CD14-positive monocyte (primary cell): ENCODE measurements around the gene DRAM2. TPM values are rescaled to one million over a fixed set of nuclear protein-coding genes. Genes with fewer than 3 reads are reported as not detected.

Source experiments
- DNase-seq, 3 donors: peaks; one replicate each; pipeline ENCODE4 v3.0.0-alpha.2; 2011 to 2022
- H2AFZ ChIP-seq: 2 replicates; pipeline ENCODE4 v1.6.0; 2012; ENCODE audit warnings: mild to moderate bottlenecking, low read depth, low read length, inconsistent platforms; ENCODE audit not compliant: insufficient read depth, poor library complexity, severe bottlenecking
- H3K27ac ChIP-seq, 2 donors: 1 replicate in 1 of 2; 2 replicates in 1 of 2; pipeline ENCODE4 v1.5.1; 2012 to 2013; ENCODE audit warnings: low read length in 2 of 2, control low read depth in 1 of 2, inconsistent platforms in 1 of 2, low read depth in 1 of 2, mild to moderate bottlenecking in 1 of 2
- H3K27me3 ChIP-seq, 2 donors: one replicate each; pipeline versions ENCODE4 v1.6.0 to v1.6.1; 2011 to 2013; ENCODE audit warnings: low read length in 2 of 2; ENCODE audit not compliant: control insufficient read depth in 2 of 2, insufficient read depth in 2 of 2
- H3K36me3 ChIP-seq, 2 donors: replicated peaks in 1 of 2; 1 replicate in 1 of 2; 2 replicates in 1 of 2; pipeline versions ENCODE4 v1.5.1 to v1.6.1; 2012 to 2013; ENCODE audit warnings: low read length in 2 of 2, control low read depth in 1 of 2, inconsistent platforms in 1 of 2, mild to moderate bottlenecking in 1 of 2; ENCODE audit not compliant: insufficient read depth in 2 of 2, control insufficient read depth in 1 of 2
- H3K4me1 ChIP-seq, 2 donors: 1 replicate in 1 of 2; 2 replicates in 1 of 2; pipeline versions ENCODE4 v1.5.1 to v1.6.1; 2012 to 2013; ENCODE audit warnings: low read length in 2 of 2, control low read depth in 1 of 2, inconsistent platforms in 1 of 2, mild to moderate bottlenecking in 1 of 2, moderate library complexity in 1 of 2; ENCODE audit not compliant: insufficient read depth in 2 of 2, control insufficient read depth in 1 of 2
- H3K4me2 ChIP-seq: replicated peaks from 2 replicates; pipeline ENCODE3; 2012; ENCODE audit warnings: low read length, moderate library complexity, mild to moderate bottlenecking; ENCODE audit not compliant: poor library complexity, severe bottlenecking; ENCODE audit errors: extremely low read depth
- H3K4me3 ChIP-seq, 3 experiments: fragments of 200-600 bp in 1 of 3; sonication (generic) in 1 of 3; replicated peaks in 1 of 3; 1 replicate in 2 of 3; 2 replicates in 1 of 3; pipeline ENCODE4 v1.5.1; 2011 to 2013; ENCODE audit warnings: low read length in 3 of 3, mild to moderate bottlenecking in 3 of 3, control low read depth in 2 of 3, low read depth in 2 of 3, inconsistent platforms in 1 of 3, moderate library complexity in 1 of 3
- H3K79me2 ChIP-seq: 2 replicates; pipeline ENCODE4 v1.6.0; 2012; ENCODE audit warnings: mild to moderate bottlenecking, control low read depth, inconsistent platforms, low read length, moderate library complexity; ENCODE audit not compliant: insufficient read depth
- H3K9ac ChIP-seq: 2 replicates; pipeline ENCODE4 v1.6.0; 2017; ENCODE audit warnings: low read length, mild to moderate bottlenecking; ENCODE audit not compliant: insufficient read depth, poor library complexity, severe bottlenecking
- H3K9me3 ChIP-seq, 2 donors: replicated peaks in 1 of 2; 1 replicate in 1 of 2; 2 replicates in 1 of 2; pipeline versions ENCODE4 v1.5.1 to v1.6.1; 2012 to 2013; ENCODE audit warnings: low read length in 2 of 2, control low read depth in 1 of 2; ENCODE audit not compliant: control insufficient read depth in 1 of 2, insufficient read depth in 1 of 2
- H4K20me1 ChIP-seq: 2 replicates; pipeline ENCODE4 v1.6.0; 2012; ENCODE audit warnings: mild to moderate bottlenecking, low read length, control low read depth, moderate library complexity; ENCODE audit not compliant: insufficient read depth
- H3K27ac Mint-ChIP-seq, 7 donors: one replicate each; pipeline ENCODE4 v1.8.0; 2020; ENCODE audit warnings: mild to moderate bottlenecking in 7 of 7, mixed read lengths in 7 of 7, moderate library complexity in 6 of 7, inconsistent platforms in 2 of 7
- H3K27me3 Mint-ChIP-seq, 3 donors: one replicate each; pipeline ENCODE4 v1.8.0; 2021 to 2022; ENCODE audit warnings: low read depth in 3 of 3, mild to moderate bottlenecking in 3 of 3, mixed read lengths in 3 of 3, moderate library complexity in 3 of 3, inconsistent platforms in 1 of 3
- H3K36me3 Mint-ChIP-seq, 2 donors: one replicate each; pipeline ENCODE4 v1.8.0; 2020; ENCODE audit warnings: mixed read lengths in 2 of 2, inconsistent platforms in 1 of 2, mild to moderate bottlenecking in 1 of 2
- H3K4me1 Mint-ChIP-seq: one replicate; pipeline ENCODE4 v1.8.0; 2020; ENCODE audit warnings: mild to moderate bottlenecking, mixed read lengths
- H3K4me3 Mint-ChIP-seq, 2 donors: one replicate each; pipeline ENCODE4 v1.8.0; 2020; ENCODE audit warnings: mild to moderate bottlenecking in 2 of 2, mixed read lengths in 2 of 2, moderate library complexity in 1 of 2
- H3K9me3 Mint-ChIP-seq, 7 donors: one replicate each; pipeline ENCODE4 v1.8.0; 2020 to 2022; ENCODE audit warnings: mixed read lengths in 7 of 7, mild to moderate bottlenecking in 6 of 7, moderate library complexity in 6 of 7, inconsistent platforms in 2 of 7
- CTCF ChIP-seq: fragments of 200-600 bp; IDR thresholded peaks from one replicate; pipeline ENCODE4 v1.8.0; 2022; ENCODE audit warnings: antibody characterized with exemption, mild to moderate bottlenecking
- WGBS: methylation state at CpG from one replicate; pipeline ENCODE4 v1.1.5; 2013; ENCODE audit warnings: missing lambda C conversion rate; ENCODE audit not compliant: insufficient coverage; 5-methylcytosine and 5-hydroxymethylcytosine counted together
- intact Hi-C, 2 donors: fragments of 100-400 bp; cut with micrococcal nuclease; formaldehyde crosslinking; loops; one replicate each; pipeline versions ENCODE4 v1.15.0 to v1.15.1; 2023
- polyA plus RNA-seq, 3 donors: library from polyadenylated mRNA; depleted of rRNA in 1 of 3; unstranded in 2 of 3; stranded (reverse) in 1 of 3; fragments of 300-500 nt in 2 of 3; fragments of >200 nt in 1 of 3; fragmentation: Illumina TruSeq in 2 of 3; gene quantifications; 1 replicate in 2 of 3; 2 replicates in 1 of 3; pipeline ENCODE4 v1.2.3, GENCODE V29; 2012 to 2021

The DRAM2 gene
- polyA plus RNA-seq, 3 donors: 85.9 to 204 (median 190) TPM

GRCh38 chr1:111163363-111163762, 23.5 kb upstream of the DRAM2 start:
- no peak overlapping the region for H2AFZ ChIP-seq
- no peaks in the 10 kb centered on the region for H3K27me3 Mint-ChIP-seq
- peaks cover 60 to 73% of the 10 kb centered on the region in 2 donors for H3K36me3 Mint-ChIP-seq
- H3K79me2 ChIP-seq: peaks cover 44% of the 10 kb centered on the region
- TF ChIP-seq CTCF: no peak
- peaks cover 0 to 2% (median 0%) of the 10 kb centered on the region in 7 donors for H3K9me3 Mint-ChIP-seq
- DNase-seq: no peak
- peaks cover 78 to 91% of the 10 kb centered on the region in 2 donors for H3K36me3 ChIP-seq
- H3K4me1 ChIP-seq: no peaks in the 10 kb centered on the region
- H4K20me1 ChIP-seq: peaks cover 76% of the 10 kb centered on the region
- 100% methylated on average over 1 of the region's 4 CpGs for WGBS
- H3K9me3 ChIP-seq: no peaks in the 10 kb centered on the region
- no peak overlapping the region for H3K4me2 ChIP-seq
- no peak overlapping the region for H3K27ac Mint-ChIP-seq
- H3K27ac ChIP-seq: no peak overlapping the region
- no peak overlapping the region for H3K4me3 ChIP-seq
- H3K9ac ChIP-seq: no peak overlapping the region
- no peaks in the 10 kb centered on the region for H3K27me3 ChIP-seq
- H3K4me3 Mint-ChIP-seq: no peak overlapping the region
- no peaks in the 10 kb centered on the region for H3K4me1 Mint-ChIP-seq
- intact Hi-C loops: no loop called here

GRCh38 chr1:111162488-111162880, 22.6 kb upstream of the DRAM2 start:
- no peaks in the 10 kb centered on the region for H3K27me3 ChIP-seq
- no peaks in the 10 kb centered on the region for H3K27me3 Mint-ChIP-seq
- H3K4me1 Mint-ChIP-seq: no peaks in the 10 kb centered on the region
- H3K36me3 ChIP-seq: peaks cover 78 to 87% of the 10 kb centered on the region in 2 donors
- intact Hi-C loops: no loop called here
- H4K20me1 ChIP-seq: peaks cover 85% of the 10 kb centered on the region
- no peak overlapping the region for H2AFZ ChIP-seq
- no peak overlapping the region for H3K4me2 ChIP-seq
- H3K9me3 ChIP-seq: no peaks in the 10 kb centered on the region
- no peak overlapping the region for H3K9ac ChIP-seq
- H3K4me1 ChIP-seq: no peaks in the 10 kb centered on the region
- no peak overlapping the region for H3K27ac ChIP-seq
- H3K36me3 Mint-ChIP-seq: peaks cover 56 to 67% of the 10 kb centered on the region in 2 donors
- no peak for TF ChIP-seq CTCF
- H3K9me3 Mint-ChIP-seq: no peaks in the 10 kb centered on the region
- H3K4me3 ChIP-seq: no peak overlapping the region
- H3K79me2 ChIP-seq: peaks cover 44% of the 10 kb centered on the region
- WGBS: no CpG with 5 or more reads among the region's 2 CpGs
- DNase-seq: no peak
- H3K27ac Mint-ChIP-seq: peak overlapping the region in 2 of 7 donors; percentile 13 to 59
- H3K4me3 Mint-ChIP-seq: no peak overlapping the region
